Muscle of leg (tissue), 11 donors: Measurements from ENCODE around the gene MIDN. TPM values are rescaled to one million over a fixed set of nuclear protein-coding genes. Genes with fewer than 3 reads are reported as not detected.

ENCODE experiments used
- DNase-seq: peaks from one replicate; pipeline ENCODE4 v3.0.0; 2013
- H3K27ac ChIP-seq: one replicate; pipeline ENCODE4 v1.5.1; 2013; ENCODE audit warnings: mild to moderate bottlenecking, low read length, control low read depth
- H3K27me3 ChIP-seq: one replicate; pipeline ENCODE4 v1.6.1; 2013; ENCODE audit warnings: low read length; ENCODE audit not compliant: control insufficient read depth, insufficient read depth
- H3K36me3 ChIP-seq: one replicate; pipeline ENCODE4 v1.6.1; 2013; ENCODE audit warnings: low read length; ENCODE audit not compliant: control insufficient read depth, insufficient read depth
- H3K4me1 ChIP-seq: one replicate; pipeline ENCODE4 v1.6.1; 2013; ENCODE audit warnings: low read length; ENCODE audit not compliant: control insufficient read depth, insufficient read depth
- H3K4me3 ChIP-seq: one replicate; pipeline ENCODE4 v1.5.1; 2013; ENCODE audit warnings: low read length, control low read depth
- H3K9me3 ChIP-seq: replicated peaks from 2 replicates; pipeline ENCODE4 v1.6.1; 2013; ENCODE audit warnings: low read depth, low read length; ENCODE audit not compliant: control insufficient read depth
- WGBS: methylation state at CpG from one replicate; pipeline ENCODE4 v1.1.5; 2013; ENCODE audit warnings: missing lambda C conversion rate; ENCODE audit not compliant: insufficient coverage; 5-methylcytosine and 5-hydroxymethylcytosine counted together
- polyA plus RNA-seq, 8 donors: library from polyadenylated mRNA; unstranded; fragments of 120-200 nt; gene quantifications; one replicate each; pipeline versions ENCODE4 v1.2.1 to v1.2.3, GENCODE V29; 2013; ENCODE audit warnings: inconsistent platforms in 1 of 8, low replicate concordance in 1 of 8; ENCODE audit not compliant: insufficient read length in 8 of 8, insufficient read depth in 1 of 8
- total RNA-seq: library from RNA; stranded (reverse); fragments of 120-200 nt; gene quantifications from one replicate; pipeline ENCODE4 v1.2.4, GENCODE V29; 2013

The MIDN gene
- total and polyA plus RNA-seq, 9 donors, result 9.2 to 54.7 (median 38.9) TPM

- Histone ChIP-seq H3K4me3 (no peak overlapping the region), H3K9me3 (no peaks in the 10 kb centered on the region), H3K4me1 (peaks cover 33% of the 10 kb centered on the region), H3K27me3 (peaks cover 51% of the 10 kb centered on the region), H3K36me3 (no peaks in the 10 kb centered on the region), H3K27ac (no peak overlapping the region)
- no peak for DNase-seq
- WGBS, result 64% methylated on average over 14 of the region's 24 CpGs
These were observed 41.9 kb downstream of the MIDN start for GRCh38 chr19:1290196-1290702.

- no peaks in the 10 kb centered on the region for H3K36me3 ChIP-seq
- peaks cover 35% of the 10 kb centered on the region for H3K4me1 ChIP-seq
- H3K27me3 ChIP-seq, result peaks cover 50% of the 10 kb centered on the region
- 63% methylated on average over 38 of the region's 40 CpGs for WGBS
- no peak overlapping the region for H3K4me3 ChIP-seq
- no peak overlapping the region for H3K27ac ChIP-seq
- H3K9me3 ChIP-seq, result no peaks in the 10 kb centered on the region
- DNase-seq, result no peak
These were observed 42.6 kb downstream of the MIDN start for GRCh38 chr19:1290703-1291651.

GRCh38 chr19:1291761-1292418 lies 43.5 kb downstream of the MIDN start:
- Histone ChIP-seq H3K27me3 (peaks cover 43% of the 10 kb centered on the region), H3K4me1 (peaks cover 29% of the 10 kb centered on the region), H3K27ac (no peak overlapping the region), H3K4me3 (no peak overlapping the region), H3K9me3 (no peaks in the 10 kb centered on the region), H3K36me3 (no peaks in the 10 kb centered on the region)
- WGBS, result 47% methylated on average over 19 of the region's 25 CpGs
- no peak for DNase-seq

GRCh38 chr19:1292419-1293151 lies 44.2 kb downstream of the MIDN start:
- H3K36me3 ChIP-seq, result no peaks in the 10 kb centered on the region
- H3K4me3 ChIP-seq, result no peak overlapping the region
- 68% methylated on average over 17 of the region's 17 CpGs for whole genome bisulfite sequencing
- H3K9me3 ChIP-seq, result no peaks in the 10 kb centered on the region
- H3K27ac ChIP-seq, result no peak overlapping the region
- peaks cover 22% of the 10 kb centered on the region for H3K4me1 ChIP-seq
- peaks cover 36% of the 10 kb centered on the region for H3K27me3 ChIP-seq
- no peak for DNase-seq

GRCh38 chr19:1293782-1294604 lies 45.6 kb downstream of the MIDN start:
- H3K9me3 ChIP-seq, result no peaks in the 10 kb centered on the region
- H3K27me3 ChIP-seq, result peaks cover 29% of the 10 kb centered on the region
- no peak for DNase-seq
- H3K4me1 ChIP-seq, result peaks cover 18% of the 10 kb centered on the region
- H3K27ac ChIP-seq, result no peak overlapping the region
- 63% methylated on average over 26 of the region's 35 CpGs for WGBS
- H3K4me3 ChIP-seq, result no peak overlapping the region
- no peaks in the 10 kb centered on the region for H3K36me3 ChIP-seq

GRCh38 chr19:1294688-1295087 lies 46.3 kb downstream of the MIDN start:
- H3K36me3 ChIP-seq, result no peaks in the 10 kb centered on the region
- no peak overlapping the region for H3K4me3 ChIP-seq
- H3K27me3 ChIP-seq, result peaks cover 24% of the 10 kb centered on the region
- WGBS, result 76% methylated on average over 7 of the region's 14 CpGs
- H3K9me3 ChIP-seq, result no peaks in the 10 kb centered on the region
- DNase-seq, result no peak
- no peak overlapping the region for H3K27ac ChIP-seq
- peaks cover 18% of the 10 kb centered on the region for H3K4me1 ChIP-seq

GRCh38 chr19:1295169-1296012 lies 47.0 kb downstream of the MIDN start:
- Histone ChIP-seq H3K36me3 (no peaks in the 10 kb centered on the region), H3K27ac (no peak overlapping the region), H3K9me3 (no peaks in the 10 kb centered on the region), H3K4me3 (no peak overlapping the region), H3K27me3 (peaks cover 24% of the 10 kb centered on the region), H3K4me1 (peaks cover 18% of the 10 kb centered on the region)
- 17% methylated on average over 64 of the region's 82 CpGs for WGBS
- DNase-seq, result peak; percentile 52

GRCh38 chr19:1296078-1296477 lies 47.7 kb downstream of the MIDN start:
- H3K27me3 ChIP-seq, result peaks cover 22% of the 10 kb centered on the region

More at GRCh38 chr19:1296078-1296477, 47.7 kb downstream of the MIDN start:
- Histone ChIP-seq H3K9me3 (no peaks in the 10 kb centered on the region), H3K4me1 (peaks cover 18% of the 10 kb centered on the region), H3K27ac (no peak overlapping the region), H3K36me3 (no peaks in the 10 kb centered on the region), H3K4me3 (no peak overlapping the region)
- 72% methylated on average over 5 of the region's 13 CpGs for WGBS
- DNase-seq, result no peak
